IPS-NIHi7 (cell line): ENCODE measurements around the gene HOXA7.

ENCODE experiments used
- DNase-seq: peaks from one replicate; pipeline ENCODE4 v3.0.0; 2012; ENCODE audit warnings: mixed read lengths; ENCODE audit errors: extremely low spot score

The HOXA7 gene

GRCh38 chr7:27107391-27108381, 48.8 kb downstream of the HOXA7 start:
- DNase-seq = no peak

- DNase-seq = no peak
Measured at GRCh38 chr7:27106901-27107240, 49.6 kb downstream of the HOXA7 start.

GRCh38 chr7:27106181-27106900, 50.1 kb downstream of the HOXA7 start:
- DNase-seq = peak; percentile 53

GRCh38 chr7:27105301-27106031, 51.0 kb downstream of the HOXA7 start:
- no peak for DNase-seq

- DNase-seq = no peak
Measured at GRCh38 chr7:27104341-27105058, 52.0 kb downstream of the HOXA7 start.
